GM21526 (cell line): ENCODE data around the gene GABBR2.

Source experiments
- ATAC-seq: cut with Tn5 transposase; IDR thresholded peaks from one replicate; pipeline ENCODE4 v1.9.1; 2021; ENCODE audit warnings: moderate library complexity; ENCODE audit not compliant: unreplicated experiment, low FRiP score

Gene GABBR2

DNA sequence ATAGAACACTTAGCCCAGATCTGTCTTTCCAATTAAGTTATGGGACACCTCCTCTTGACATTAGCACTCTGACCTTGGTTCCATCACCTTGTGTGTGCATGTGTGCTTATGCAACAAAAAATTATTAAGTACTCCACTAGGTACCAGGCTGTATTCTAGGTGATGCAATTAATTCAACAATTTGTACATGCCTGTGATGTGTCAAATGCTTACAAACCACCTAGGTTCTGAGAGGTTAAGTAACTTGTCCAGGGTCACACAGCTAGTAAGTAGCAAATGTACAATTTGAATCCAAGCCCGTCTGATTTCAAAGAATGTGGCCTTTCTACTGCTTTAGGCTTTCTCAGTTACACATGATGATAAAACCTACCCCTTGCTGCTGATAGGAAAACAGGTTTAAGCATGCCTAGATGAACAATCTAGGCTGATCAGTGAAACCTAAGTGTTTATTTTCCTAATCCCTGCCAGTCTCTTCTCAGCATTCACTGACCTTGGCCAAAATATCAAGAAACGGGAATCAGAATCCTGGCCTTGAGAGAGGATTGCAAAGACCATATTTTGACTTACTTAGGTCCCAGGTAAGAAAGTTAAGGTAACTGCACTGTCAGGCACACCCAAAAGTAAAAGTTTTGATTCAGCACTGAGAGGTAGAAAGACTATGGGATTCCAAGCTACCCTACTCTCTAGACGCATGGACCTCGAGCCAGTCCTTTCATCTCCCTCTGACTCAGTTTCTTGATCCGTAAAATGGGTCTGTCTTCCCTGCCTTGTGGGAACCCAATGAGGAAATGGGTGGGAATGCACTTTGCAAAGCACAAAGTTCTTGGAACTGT, 454.3 kb downstream of the GABBR2 start:
- no peak for ATAC-seq

DNA sequence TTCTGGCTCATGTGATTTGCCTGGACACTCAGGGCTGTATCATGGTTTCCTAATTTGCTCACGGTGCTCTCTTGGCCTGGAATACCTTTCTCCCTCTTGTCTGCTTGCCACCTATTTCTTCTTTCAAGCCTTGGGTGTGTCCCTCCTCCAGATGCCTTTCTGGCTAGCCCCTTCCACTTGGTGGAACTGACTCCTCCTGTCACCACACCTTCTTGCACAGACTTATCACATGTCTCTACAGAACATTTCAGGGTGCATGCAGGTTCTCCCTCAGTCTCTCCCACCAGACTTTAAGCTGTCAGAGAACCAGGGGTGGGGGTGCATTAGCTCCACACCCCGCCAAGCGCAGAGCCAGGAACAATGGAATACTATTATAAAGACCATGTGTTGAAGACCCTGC, 455.2 kb downstream of the GABBR2 start:
- ATAC-seq, result no peak

DNA sequence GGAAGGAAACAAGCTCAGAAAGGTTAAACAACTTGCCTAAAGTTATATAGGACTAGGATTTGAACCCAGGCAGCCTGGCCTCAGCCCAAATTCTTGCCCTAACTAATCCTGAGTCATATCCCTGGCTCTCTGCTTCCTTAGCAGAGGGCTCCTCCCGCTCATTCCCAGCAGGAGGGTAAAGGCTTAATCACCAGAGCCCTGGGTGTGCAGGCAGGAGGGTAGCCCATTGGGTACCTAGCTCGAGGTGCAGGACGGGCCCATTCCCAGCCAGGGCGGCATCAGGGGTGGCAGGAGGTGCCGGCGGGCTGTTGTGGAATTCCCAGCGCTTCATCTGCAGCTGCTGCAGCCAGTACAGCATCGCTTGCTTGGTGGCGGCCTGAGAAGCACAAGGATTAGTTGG, 457.2 kb downstream of the GABBR2 start:
- no peak for ATAC-seq

DNA sequence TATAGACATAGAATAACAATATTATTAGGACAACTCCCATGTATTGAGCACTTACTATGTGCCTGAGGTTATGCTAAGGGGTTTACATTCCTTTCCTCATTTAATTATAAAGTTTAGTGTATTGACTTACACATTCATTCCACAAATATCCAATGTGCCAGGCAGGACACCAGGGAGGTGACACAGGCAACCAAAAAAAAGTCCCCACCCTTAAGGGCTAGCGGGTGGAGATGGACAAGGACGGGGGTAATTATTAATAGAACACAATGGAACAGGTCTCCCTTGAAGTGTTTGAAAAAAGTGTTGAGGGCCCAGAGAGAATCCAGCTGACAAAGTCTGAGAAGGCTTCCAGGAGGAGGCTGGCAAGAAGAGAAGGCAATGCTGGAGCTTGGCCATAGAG, 459.0 kb downstream of the GABBR2 start:
- no peak for ATAC-seq

DNA sequence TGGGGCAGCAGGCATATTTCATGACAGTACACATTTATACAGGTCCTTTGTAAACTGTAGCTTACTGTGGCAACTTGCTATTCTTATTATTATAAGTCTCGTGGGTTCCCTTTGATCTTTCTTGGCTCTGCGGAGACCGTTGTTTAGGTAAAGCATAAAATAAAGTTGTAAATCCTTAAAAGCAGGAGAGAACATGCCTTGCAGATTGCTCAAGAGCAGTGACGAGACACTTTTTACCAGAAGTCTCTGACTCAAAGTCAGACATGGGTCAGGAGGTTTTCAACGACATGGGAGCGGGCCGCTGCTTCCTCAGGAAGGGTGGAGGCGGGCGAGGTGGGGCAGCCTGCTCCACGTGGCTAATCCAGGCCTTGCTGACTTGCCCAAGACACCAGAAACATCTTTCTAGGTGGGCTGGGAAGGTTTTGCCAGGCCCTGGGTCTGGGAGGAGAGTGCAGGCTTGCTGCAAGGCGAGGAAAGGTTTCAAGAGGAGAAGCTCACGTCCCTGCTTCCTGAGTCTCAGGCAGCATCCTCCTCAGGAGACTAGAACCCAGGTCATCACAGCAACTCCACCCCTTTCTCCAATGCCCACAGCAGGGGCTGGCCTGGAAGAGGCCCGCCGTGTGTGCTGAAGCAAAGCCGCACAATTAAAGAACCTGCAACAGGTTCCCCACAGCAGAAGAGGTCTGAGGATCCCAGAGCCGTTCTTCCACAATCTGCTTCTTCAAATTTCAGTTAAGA, 459.8 kb downstream of the GABBR2 start:
- no peak for ATAC-seq

DNA sequence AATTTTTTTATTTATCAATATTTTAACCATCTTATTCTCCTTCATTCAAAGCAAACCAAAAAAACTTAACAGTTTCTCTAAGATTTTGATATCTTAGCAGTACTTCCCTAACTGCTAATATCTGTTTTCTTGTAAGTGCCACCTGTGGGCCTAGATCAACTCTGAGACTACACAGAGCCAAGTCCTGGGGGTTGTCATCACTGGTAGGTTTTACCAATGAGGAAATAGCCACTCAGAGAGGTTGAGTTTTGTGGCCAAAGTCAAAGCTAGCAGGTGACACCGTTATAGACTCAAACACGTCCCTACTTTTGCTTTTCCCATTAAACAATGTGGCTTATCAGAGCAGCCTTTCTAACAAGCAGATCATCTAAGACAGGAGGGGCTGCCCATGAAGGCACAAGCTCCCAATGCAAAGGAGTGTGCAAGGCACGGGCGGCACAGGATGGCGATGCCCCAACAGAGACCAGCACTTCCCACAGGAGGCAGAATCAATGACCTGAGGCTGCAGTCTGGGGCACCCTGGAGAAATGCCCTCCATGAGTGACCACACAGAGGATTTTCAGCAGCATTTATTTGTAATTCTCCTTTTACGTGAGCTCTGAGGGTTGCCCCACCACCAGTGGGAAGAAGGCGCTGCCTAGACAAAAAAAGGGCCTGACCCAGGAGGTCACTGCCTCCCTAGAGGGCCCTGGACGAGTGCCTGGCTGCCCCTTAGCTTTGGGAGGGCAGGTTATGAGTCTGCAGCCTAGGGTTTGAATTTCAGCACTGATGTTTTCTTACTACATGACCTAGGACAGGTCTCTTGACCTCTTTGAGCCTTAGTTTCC, 460.7 kb downstream of the GABBR2 start:
- ATAC-seq, result no peak

DNA sequence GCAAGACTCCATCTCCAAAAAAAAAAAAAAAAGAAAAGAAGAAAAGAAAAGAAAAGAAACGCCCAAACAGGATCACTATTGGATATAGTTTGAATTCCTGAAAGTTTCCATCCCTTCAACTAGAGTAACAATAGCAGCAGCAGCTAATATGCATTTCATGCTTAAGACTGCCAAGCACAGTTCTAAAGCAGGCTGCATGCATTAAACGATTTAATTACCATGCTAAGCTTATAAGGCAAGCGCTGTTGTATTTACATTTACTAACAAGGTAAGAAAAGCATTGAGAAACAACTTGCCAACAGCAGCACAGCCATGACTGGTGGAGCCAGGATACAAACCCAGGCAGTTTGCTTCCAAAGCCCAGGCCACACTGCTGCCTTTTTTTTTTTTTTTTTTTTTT, 466.3 kb downstream of the GABBR2 start:
- ATAC-seq, result no peak

DNA sequence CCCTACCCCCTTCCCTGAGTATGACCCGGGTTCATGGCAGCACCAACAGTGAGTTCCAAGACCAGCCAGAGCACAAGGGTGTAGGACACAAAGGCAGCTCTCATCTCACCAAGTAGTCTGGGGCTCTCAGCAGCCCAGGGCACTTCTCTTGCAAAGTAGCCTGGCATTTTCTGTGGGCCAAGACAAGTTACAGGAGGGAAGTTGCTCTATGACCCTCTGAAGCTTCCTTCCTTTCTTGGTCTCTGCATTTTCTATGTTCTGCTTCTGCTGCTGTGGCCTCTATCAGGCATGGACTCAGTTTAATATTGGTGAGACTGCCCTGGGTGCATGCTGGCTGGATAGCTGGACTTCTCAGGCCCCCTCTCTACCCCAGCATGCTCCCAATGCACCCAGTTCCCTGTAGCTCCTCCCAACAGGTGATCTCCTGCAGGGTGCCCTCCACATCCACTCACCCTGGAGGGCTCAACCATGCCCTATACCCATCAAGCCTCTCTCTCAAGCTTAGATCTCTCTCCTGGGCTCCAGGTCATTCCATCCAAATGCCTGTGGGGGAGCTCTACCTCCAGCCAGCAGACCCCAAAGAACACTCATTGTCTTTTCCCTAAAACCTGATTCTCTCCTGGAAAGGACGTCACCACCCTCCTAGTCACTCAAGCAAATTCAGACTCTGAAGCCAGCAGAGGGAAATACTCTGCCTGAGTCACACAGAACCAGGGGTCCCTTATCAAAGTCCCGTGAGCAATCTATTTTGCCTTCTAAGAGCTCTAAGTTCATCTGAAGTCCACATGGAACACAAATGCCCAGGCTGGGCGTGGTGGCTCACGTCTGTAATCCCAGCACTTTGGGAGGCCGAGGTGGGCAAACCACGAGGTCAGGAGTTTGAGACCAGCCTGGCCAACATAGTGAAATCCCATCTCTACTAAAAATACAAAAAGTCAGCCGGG, 467.1 kb downstream of the GABBR2 start:
- no peak for ATAC-seq

DNA sequence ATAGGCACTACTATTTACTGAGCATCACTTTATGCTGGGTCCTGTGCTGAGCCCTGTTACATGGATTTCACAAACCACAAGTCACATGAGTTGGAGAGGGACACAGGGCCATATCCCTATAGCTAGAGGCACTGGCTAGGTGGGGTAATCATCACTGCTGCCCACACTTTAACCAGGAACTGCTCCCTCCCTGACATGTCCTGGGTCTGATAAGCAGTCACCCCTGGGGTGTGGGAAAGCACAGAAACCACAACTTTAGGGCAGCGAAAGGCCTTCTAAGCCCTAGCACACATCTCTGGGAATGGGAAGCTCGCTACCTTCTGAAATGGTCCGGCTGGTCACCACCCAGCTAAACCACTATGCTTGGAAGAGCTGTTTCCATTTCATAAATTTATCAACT, 468.3 kb downstream of the GABBR2 start:
- ATAC-seq, result no peak
